Stimulated activated CD8-positive, alpha-beta memory T cell treated with anti-CD3 and anti-CD28 coated beads, Interleukin-4, amount 100 ng/mL, for 1 hour (primary cell): ENCODE results near the gene PRKRIP1.
A peak's percentile ranks its signal among the peaks of the same experiment; 100 is the strongest.
"Not testable (repeated sequence)": the region's sequence is repeated elsewhere in the genome, so short reads cannot be mapped to it uniquely, and the experiment has no call there.

ENCODE experiments used
- DNase-seq, 2 donors: peaks; one replicate each; pipeline ENCODE4 v3.0.0-alpha.2; 2020; ENCODE audit warnings: low read depth in 2 of 2, low spot score in 1 of 2

The PRKRIP1 gene

GRCh38 chr7:102395873-102396709 lies at the start of gene PRKRIP1:
Gene PRKRIP1, plus strand, starts transcription at chr7:102396363. Its CDS starts 49 bp downstream, at chr7:102396412.
- DNase-seq, result peak; percentile 41 to 64

DNA sequence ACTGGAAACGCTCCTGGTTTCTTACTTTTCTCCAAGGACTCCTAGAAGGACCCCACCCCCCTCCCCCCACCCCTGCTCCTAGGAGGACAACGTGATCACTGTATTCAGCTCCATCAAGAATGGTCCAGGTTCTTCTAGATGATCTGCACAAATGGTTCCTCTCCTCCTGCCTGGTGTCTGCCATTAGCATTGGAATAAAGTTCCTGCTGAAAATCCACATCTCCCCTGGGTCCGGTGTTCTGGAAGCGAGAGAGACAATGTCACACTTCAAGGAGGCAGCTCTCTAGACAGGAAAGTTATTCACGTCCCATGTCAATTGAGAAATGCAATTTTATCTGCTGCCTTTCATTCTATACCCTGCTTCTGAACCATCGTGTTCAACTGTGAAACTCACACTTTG lies 49.2 kb upstream of the PRKRIP1 start:
- DNase-seq, result not testable (repeated sequence)

- DNase-seq, result not testable (repeated sequence)
Measured at GRCh38 chr7:102356344-102356743, 39.8 kb upstream of the PRKRIP1 start, which contains the start of gene SPDYE6. Gene SPDYE6, minus strand, starts transcription at chr7:102356444. Its CDS starts 421 bp downstream, at chr7:102356023.

- peak; percentile 72 to 84 for DNase-seq
Measured at GRCh38 chr7:102363549-102364393, 32.4 kb upstream of the PRKRIP1 start.

DNA sequence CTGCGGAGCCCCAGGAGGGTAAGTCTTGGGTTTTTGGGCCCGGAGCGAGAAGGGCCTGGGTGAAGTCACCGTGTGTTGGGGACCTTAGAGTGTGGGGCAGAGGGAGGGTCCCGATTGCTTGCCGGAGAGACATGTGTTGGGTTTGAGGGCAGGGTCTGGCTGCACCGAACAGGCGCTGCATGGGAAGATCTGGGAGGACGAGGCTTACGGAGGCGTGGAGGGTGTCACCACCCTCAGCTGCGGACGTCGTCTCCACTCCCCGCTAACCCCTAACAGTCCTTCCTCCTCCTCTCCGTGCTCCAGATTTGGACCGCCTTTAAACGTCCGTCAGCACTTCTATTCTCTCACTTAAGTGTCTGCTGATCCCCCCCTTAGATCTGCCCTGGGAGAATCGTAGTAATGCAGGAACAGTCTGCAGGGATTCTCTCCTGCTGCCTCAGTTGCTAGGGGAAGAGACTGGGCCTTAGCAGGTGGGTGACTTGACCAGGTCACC lies 31.7 kb upstream of the PRKRIP1 start:
- DNase-seq, result peak in 1 of 2 donors; percentile 1

GRCh38 chr7:102365390-102365789 lies 30.8 kb upstream of the PRKRIP1 start:
- not testable (repeated sequence) for DNase-seq

DNA sequence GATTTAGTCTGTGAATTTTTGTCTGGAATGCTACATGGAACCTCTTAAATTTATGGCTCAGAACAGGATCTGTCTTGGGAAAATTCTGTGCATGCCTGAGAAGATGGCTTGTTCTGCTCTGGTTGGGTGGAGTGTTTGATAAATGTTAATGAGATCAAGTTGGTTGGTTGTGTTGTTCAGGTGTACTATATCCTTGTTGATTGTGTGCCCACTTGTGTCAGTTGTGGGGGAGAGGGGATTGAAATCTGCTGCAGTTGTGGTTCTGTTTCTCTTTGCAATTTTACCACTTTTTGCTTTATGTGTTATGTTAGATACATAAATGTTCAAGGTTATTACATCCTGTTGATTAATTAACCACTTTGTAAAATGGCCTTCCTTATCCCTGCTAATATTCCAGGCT lies 26.1 kb upstream of the PRKRIP1 start:
- not testable (repeated sequence) for DNase-seq

- not testable (repeated sequence) for DNase-seq
Measured at GRCh38 chr7:102372796-102373195, 23.4 kb upstream of the PRKRIP1 start.

GRCh38 chr7:102376964-102377466 lies 19.1 kb upstream of the PRKRIP1 start:
- DNase-seq, result no peak

DNA sequence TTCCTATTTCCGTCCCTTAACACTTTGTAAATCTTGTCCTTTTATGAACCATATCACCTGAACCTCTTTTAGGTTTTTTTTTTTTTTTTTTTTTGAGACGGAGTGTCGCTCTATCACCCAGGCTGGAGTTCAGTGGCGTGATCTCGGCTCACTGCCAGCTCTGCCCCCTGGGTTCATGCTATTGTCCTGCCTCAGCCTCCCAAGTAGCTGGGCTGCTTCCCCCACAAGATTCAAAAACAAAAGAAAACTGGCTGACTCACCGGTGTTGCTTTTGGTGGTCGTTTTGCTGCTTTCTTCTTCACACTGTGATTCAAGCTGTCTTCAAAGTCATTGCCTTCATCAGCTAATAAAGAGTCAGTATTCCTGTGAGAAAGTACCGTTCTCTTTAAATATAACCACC lies 15.3 kb upstream of the PRKRIP1 start:
- not testable (repeated sequence) for DNase-seq

DNA sequence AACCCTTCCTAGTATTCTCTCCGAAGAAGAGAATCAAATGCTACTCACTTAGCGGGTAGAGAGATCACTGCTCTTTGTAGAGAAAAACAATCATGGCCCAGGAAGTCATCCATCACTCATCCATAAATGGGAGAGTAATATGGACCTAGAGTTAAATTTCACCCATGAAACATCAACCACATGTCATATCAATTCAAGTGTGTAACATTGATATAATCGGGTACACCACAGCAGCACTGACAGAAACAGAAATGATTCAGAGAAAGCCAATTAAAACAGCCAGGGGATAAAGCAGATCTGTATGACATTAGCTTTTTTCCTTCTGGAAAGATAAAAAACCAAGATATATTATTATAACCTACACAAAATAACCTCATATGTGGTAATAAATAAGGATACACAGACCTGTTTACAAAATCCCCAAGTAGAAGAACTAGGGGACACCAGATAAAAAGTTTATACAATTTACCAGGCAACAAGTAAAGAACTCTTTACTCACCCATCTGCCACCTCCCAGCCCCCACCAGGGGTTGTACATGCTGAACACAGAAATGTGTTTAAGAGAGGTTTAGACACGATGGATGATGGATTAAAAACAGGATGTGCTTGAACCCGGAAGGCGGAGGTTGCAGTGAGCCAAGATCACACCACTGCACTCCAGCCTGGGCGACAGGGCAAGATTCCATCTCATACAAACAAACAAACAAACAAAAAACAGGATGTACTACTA lies 14.3 kb upstream of the PRKRIP1 start:
- not testable (repeated sequence) for DNase-seq

DNA sequence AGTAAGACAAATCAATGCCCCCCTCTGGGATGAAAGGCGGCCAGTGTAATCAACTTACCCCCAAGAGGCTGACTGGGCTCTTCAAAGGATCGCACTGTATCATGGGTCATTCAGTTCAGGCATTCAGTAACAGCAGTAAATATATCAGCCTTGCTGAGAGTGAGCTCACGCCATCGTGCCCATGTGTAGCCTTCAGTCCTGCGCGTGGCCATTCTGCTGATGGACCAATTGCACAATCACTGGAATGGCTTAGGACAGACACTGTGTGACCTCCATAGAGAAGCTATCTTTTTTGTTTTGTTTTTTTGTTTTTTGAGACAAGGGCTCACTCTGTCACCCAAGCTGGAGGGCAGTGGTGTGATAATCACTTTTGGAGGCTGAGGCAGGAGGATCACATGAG lies 9.1 kb upstream of the PRKRIP1 start:
- no peak for DNase-seq

- no peak for DNase-seq
Measured at GRCh38 chr7:102389810-102390209, 6.4 kb upstream of the PRKRIP1 start.

DNA sequence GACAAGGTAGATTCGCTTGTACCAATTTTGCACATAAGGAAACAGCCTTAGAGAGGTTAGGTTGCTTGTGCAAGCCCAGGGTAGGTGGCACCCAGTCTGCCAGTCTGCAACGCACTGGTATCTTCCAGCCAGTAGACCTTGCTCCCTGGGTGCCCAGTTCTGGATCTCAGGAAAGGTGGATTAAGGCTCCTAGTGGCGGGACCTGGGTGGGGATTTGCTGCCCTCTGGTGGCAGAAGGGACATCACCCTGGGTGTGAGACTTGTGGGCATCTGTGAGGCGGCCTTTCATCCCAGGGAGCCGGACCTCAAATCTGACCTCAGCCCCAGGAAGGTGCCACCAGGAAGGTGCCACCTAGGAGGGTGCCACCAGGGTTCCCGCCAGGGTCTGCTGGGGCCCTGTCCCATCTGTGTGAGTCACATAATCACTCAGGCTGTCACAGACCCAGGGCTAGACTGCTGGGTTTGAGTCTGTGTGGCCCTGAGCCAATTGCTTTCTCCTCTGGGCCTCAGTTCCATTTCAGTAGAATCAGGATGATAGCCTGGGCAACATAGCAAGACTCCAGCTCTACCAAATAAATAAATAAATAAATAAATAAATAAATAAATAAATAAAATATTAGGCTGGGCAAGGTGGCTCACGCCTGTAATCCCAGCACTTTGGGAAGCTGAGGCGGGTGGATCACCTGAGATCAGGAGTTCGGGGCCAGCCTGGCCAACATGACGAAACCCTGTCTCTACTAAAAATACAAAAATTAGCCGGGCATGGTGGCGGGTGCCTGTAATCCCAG lies 5.3 kb upstream of the PRKRIP1 start:
- DNase-seq, result peak; percentile 50 to 52

DNA sequence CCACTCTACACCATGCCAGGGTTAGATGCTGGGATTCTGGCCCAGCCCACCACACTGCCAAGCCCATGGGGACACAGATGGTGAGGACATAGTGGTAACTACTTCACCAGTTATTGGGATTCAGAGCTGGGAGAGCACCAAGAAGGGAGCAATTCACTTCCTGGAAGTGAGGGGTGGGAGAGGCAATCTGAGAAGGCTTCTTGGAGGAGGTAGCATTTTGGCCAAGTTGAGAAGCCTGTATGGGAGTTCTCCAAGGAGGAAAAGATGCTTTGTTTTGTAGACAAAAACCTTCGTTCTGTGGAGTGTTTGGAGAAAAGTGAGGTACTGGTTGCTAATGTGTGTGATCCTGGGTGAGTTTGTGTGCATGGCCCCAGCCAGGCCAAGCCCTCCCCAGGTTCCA lies 3.8 kb upstream of the PRKRIP1 start:
- DNase-seq, result no peak

GRCh38 chr7:102393467-102393866 lies 2.7 kb upstream of the PRKRIP1 start:
- no peak for DNase-seq

DNA sequence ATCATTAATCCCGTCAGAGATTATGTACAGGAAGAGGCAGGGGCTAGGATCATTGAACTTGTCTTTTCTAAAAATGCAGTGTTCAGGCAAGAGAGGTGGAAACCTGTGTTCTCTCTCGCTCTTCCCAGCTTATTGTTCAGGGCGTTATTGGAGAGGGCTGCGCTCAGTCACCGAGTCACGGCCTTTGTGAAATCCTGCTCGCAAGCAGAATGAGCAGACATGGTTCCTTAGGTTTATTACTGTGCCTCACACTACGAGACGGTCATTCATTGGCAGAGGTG lies 631 bp upstream of the PRKRIP1 start:
- no peak for DNase-seq

DNA sequence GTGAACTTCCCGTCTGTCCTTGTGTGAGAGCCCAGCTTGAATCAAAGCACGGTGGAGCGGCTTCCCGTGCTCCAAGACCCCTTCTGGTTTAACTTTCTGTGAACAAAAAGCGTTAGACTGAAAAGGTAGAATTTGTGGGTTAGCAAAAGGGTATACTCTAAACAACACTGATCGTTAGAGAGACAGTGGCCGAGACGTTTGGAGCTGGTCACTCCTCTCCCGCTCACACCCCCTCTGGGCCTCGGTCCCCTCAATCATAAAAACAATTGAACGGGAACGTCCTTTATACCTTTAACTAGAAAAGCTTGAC lies 502 bp downstream of the PRKRIP1 start:
- no peak for DNase-seq

DNA sequence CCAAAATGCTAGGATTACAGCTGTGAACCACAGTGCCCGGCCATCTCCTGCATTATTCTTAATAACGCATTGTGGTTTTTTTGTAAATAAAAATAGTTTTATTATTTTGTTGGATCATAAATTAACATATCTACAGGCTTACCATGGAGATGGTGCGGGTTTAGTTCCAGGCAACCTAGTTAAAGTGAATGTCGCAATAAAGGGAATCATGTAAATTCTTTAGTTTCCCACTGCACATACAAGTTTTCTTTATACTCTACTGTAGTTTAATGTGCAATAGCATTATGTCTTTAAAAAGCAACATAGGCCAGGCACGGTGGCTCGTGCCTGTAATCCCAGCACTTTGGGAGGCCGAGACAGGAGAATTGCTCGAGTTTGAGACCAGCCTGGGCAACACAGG lies 2.4 kb downstream of the PRKRIP1 start:
- DNase-seq, result no peak

GRCh38 chr7:102400360-102400759 lies 4.2 kb downstream of the PRKRIP1 start:
- DNase-seq, result no peak
